HT1080 (cell line): Measurements from ENCODE around the gene ESYT2. TPM values are rescaled to one million over a fixed set of nuclear protein-coding genes. Genes with fewer than 3 reads are reported as not detected.

Source experiments
- DNase-seq: peaks from one replicate; pipeline ENCODE4 v3.0.0-alpha.2; 2015; ENCODE audit warnings: low read depth
- total RNA-seq: library from RNA; depleted of rRNA; stranded (reverse); fragments of >200 nt; shearing (Covaris generic); gene quantifications from 2 replicates; pipeline ENCODE4 v1.2.3, GENCODE V29; 2014

Gene ESYT2
- total RNA-seq, 1 experiment from 2014 or later = 73.2 TPM

DNA sequence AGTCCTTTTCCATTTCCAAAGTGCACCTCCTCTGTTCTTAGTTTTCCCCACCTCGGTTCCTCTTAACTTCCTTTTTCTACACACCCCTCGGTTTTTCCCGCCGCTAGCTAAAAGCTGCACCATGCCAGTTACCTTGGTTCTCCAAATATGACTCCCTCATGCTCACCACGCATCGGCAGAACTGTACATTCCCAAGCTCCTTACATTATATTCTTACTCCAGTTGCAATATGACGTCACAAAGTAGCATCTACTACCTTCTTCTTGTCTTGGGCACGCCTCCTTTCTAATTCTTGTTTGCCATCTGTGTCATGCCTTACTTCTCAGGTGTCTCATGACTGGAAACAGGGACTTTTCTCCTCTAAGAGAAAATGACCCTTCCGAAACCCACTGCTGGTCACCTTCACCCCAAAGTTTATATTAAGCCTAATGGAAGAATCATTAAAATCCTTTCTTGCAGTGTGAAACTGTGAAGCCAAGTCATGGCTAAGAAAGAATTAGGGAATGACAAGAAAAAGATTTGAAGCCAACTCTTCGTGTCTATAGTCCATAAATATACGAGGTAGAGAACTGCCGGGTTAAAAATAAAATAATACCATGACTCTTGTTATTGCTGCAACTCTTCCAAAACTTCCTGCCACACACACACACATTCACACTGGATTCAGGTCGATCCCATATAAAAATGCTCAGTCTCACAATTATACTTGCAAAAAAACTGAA lies 1.7 kb downstream of the ESYT2 start:
- no peak for DNase-seq

DNA sequence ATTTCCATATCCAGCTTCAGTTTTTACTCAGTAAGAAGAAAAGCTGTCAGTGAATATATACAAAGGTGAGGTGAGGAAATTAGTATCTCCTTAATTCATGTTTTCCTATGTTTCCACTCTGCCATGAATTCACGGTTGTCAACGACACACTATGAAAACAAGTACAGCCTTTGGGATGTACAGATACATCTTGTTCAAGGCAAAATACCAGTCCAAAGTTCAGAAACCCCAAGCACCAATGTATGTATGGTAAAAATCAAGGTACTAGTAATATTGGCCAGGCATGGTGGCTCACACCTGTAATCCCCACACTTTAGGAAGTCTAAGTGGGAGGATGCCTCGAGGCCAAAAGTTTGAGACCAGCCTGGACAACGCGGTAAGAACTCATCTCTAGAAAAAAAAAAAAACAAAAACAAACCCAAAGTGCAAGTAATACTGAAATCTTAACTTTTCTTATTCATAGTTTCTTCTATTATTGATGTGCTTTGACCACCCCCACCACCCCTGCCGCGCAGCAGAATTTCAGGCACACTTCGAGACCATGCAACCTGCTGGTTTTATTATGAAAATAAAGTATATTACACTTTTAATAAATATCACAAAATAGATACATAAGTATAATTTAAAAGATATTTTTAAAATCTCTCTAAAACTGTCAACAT lies 3.5 kb downstream of the ESYT2 start:
- DNase-seq = no peak

DNA sequence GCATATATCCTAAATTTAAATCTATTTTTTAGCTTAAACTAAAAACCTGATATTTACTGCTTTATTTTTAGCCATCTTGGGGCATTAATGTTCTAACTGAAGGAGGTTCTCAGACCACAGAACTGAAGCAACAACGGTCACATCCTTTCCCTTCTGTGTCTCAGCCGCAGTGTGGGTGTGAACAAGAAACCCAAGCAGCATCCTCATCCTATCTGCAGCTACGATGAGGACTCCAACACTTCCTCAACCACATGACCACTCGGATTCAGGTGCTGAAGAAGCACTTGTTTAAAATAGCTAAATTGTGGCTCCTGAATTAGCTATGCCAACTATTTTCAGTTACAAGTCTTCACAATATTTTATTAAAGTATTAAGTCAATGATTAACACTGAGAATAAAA lies 5.3 kb downstream of the ESYT2 start:
- DNase-seq = no peak

DNA sequence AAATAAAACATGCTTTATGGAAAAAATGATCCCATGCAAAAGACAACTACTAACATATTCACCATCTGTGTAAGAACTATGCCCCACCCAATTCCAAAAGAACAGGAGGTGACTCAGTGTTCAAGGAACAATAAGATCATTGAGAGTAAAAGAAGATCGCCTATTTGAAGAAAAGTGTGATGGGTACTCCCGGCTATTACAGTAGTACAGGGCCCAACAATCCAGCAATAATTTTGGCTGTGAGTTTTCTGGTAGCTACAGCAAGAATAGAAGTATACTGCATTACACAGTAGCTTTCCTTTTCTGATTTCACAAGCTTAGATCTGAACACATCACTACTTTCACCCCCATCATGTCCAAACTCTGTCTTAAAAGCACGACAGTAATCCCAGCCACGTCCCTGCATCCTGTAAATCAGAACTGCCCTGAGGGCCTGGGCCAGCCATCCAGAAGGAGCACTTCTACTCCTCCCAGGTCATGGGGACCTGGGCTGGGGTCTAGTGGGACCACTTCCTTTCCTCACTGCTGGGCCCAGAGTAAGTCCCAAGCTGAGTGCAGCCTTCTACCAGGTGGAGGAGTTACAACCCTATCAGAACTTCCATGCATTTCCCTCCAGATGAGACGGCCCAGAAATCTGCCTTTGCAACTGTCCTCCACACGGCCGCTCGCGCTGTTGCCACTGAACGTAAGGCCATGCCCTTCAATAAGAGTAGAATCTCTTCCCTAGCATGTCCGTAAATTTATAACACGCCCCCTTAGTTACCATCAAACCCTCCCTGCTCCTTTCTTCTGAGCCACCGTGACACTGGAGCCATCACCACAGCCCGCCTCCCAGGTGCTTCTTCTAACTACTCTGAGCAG lies 7.9 kb downstream of the ESYT2 start:
- peak; percentile 93 for DNase-seq

DNA sequence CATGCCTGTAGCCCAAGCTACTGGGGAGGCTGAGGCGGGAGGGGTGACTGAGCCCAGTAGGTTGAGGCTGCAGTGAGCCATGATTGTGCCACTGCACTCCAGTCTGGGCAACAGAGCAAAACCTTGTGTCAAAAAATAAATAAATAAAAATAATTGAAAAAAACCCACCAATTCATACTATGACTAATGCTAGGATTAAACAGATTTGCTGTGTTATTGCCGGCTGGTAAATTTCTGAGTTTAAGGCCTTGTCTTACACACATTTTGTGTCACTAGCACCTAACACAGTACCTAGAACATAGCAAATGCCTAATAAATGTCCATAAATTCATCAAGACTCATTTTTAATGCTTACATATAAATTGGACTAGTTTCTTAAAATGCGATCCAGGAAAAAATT lies 8.7 kb downstream of the ESYT2 start:
- DNase-seq = peak; percentile 65

DNA sequence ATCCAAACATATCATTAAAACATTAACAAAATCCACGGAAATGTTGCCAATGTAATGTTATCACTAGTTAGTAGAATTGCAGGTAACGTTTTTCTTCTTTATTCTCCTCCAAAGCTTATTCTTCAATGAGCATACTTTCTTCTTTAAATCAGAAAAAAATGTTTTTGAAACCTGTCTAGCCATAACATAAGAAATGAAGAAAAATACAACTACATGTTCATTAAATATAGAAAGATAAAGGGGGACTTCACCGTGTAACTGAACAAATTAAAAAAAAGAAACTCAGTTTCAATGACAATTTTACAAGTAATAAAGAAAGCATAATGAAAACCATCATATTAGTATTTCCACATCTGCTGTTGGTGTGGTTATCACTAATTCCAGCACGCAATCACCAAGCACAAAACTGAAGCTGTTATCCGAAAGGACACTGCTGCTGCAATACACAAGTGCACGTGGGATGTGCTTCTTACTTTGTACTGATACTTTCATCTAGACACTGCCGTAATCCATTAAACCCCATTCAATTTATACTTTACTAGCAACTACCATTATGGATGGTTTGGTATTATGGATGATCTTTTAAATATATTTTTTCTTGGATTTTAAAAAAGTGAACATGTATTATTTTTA lies 9.6 kb downstream of the ESYT2 start:
- no peak for DNase-seq

DNA sequence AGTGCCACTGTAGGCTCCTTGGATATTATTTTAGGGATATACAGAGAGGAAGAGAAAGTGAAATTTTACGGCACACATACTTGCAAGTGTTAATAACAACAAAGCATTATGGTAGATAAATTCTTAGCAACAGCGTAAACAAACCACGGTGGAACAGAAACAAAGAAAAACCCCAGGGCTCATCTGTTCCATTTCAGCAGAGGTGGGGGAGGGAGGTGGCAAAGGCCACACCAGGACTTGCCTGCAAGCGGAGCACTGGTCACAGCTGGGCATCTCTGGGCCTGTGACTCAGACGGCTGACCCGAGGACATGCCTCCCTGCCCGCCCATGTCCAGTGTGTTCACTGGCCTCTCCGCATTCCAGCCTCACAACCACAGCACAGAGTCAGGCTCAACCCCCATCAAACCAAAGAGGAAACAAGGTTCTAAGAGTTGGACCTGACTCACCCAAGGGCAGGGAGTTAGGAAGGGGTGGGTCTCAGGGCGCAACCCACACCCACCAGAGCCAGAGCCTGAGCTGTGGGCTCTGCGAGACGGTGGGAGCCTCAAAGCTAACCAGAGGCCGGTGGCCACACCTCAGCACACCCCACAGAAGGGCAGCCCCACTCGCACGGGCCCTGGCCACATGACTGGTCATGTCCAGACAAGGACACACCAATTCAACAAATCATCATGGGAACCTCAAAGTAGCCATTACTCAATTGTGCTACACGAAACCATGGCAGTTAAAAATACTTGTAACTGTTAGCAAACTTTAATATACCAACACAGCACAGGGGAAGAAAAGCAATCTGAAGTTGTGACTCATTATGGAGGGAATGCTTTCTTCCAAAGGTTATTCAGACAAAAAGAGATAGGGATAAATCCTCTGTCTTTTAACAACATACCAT lies 10.7 kb downstream of the ESYT2 start:
- DNase-seq = peak; percentile 99

DNA sequence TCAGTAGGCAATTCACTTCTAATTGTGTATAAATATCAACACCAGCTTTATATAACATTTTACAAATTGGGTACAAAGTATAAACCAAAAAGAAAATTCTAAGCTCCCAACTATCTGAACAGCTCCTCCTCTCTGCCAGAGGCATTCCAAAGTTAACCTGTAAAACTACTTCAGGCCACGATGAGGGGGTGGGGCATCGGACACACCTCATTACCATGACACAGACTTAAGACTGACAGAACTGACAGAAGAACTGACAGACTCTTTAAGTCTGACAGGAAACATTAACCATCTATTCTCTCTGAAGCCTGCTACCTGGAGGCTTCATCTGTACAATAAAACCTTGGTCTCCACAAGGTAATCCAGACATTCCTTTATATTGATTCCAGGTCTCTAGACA lies 12.3 kb downstream of the ESYT2 start:
- DNase-seq = no peak

DNA sequence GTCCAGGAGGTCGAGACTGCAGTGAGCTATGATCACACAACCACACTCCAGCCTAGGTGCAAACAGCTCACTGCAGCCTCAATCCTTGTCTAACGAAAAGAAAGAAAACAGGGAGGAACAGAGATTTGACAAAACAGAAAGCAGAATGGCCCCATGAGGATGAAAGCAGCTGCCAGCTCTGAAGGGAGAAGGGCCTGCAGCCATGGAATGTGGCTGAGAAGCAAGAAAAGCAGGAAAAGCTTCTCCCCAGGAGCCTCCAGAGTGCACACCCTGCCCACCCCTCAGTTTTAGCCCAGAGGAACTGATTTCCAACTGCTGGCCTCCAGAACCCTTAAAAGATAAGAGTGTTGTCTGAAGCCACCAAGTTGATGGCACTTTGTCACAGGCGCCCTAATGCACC lies 13.0 kb downstream of the ESYT2 start:
- DNase-seq = no peak

DNA sequence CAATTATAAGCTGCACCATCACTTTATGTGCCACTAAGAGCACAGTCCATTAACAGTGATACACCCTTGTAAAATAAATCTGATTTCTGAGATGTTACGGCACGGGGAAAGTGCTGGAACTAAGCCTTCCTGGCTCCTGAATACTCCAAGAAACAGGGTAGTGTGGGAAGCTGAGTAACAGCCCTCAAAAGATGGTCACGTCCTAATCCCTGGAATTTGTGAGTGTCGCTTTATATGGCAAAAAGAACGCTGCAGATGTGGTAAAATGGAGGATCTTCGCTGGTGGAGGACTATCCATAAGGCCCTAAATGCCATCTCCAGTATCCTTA lies 13.5 kb downstream of the ESYT2 start:
- no peak for DNase-seq

DNA sequence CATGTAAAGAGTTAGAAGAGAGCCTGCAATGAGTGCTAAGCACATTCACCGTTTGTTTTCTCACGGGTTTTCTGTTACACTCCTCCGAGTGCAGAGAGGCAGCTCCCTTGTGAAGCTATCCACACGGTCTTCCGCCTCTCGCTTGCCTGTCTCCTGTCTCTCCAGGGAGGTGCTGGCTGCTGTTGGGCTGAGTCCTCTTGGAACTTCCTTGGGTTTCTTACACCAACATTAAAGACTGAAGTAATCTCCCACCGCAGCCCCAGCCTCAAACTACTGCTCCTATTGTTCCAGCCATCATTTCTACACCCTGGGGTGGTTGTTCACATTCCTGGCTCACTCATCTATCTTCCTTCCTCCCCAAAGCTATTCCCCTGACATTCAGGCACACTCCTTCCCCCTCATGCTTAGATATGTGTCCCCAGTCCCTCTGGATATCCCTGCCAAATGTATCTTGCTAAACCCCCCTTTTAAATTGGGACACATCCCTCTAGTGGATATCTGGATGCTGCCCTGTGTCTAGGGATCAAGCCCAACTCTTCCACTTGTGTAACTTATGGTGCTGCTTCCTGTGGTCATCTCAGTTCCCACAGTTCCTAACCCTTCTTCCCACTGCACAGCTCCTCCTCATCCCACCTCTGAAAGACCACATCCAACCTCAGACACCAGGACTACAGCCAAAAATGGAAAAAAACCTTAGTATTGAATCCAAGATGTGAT lies 14.1 kb downstream of the ESYT2 start:
- peak; percentile 48 for DNase-seq

DNA sequence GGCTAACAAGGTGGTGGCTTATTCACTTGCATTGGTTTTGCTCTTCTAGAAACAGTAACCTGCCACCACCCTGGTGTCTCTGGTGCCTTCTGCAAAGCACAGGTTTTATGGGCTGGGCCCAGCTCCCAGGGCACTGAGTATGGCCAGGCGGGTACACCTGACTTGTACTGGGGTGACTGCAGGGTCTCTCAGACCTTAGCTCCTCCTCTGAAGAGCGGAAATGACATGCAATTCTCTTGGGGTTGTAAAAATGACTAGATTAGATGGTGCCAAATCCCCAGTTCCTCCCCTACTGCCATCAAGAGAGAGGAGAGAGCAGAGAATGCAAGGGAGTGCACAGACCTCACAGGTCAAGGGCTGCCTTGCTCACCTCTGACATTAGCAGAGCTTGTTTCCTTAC lies 14.7 kb downstream of the ESYT2 start:
- no peak for DNase-seq

DNA sequence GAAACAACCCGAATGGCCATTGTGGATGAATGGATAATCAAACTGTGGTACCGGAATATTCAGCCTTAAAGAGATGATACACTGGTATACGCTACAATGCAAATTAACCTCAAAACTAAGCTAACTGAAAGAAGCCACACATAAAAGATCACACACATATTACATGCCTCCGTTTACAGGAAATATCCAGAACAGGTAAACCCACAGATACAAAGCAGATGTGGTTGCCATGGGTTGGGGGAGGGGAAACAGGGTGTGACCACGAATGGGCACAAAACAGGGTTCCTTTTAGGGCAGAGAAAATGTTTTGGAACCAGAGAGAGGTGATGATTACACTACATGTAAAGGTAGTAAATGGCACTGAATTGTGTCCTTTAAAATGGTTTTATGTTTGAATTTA lies 16.6 kb downstream of the ESYT2 start:
- DNase-seq = no peak

DNA sequence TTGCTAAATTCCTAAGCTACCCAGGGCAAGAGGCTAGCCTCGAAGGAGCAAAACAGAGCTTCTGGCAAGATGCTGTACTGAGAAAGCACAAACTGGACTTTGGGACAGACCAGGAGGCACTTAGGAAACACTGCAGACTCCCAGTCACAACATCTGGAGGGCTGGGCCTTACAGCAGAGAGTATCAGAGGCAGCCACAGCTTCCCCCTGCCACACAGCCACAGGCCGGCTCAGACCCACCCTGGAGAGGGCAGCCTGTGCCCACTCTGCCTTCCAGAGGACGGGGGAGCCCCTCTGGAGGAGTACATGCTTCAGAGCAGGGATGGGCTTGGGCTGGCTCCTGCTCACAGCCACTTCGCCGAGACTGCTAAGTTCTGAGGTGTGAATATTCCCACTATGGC lies 17.4 kb downstream of the ESYT2 start:
- DNase-seq = no peak

DNA sequence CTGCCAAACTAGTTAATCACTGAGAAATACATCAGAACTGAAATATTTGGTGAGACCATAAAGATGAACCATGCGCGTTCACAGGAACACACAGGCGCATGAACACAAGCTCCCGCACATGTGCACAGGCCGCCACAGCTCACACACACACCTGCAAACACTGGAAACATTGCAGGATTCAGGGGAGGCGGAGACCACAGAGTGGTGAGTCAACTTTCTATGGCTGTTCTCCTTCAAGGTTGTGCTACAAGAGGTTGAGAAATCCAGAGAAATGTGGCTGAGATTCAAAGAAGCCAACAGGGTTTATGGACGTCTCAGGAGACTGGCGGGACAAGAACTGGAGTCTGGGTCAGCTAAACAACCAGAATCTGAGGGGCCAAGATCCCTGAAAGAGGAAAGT lies 17.8 kb downstream of the ESYT2 start:
- peak; percentile 72 for DNase-seq

DNA sequence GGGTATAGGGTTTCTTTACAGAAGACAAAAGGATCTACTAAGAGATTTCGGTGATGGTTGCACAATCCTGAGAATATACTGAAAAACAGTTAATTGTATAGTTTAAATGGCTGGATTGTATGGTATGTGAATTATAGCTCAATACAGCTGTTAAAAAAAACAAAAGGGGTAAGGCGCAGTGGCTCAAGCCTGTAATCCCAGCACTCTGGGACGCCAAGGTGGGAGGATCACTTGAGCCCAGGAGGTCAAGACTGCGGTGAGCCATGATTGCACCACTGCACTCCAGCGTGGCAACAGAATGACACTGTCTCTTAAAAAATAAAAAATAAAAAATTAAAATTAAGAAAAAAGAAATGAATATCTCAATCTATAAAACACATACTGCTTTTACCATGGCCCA lies 18.5 kb downstream of the ESYT2 start:
- DNase-seq = no peak

DNA sequence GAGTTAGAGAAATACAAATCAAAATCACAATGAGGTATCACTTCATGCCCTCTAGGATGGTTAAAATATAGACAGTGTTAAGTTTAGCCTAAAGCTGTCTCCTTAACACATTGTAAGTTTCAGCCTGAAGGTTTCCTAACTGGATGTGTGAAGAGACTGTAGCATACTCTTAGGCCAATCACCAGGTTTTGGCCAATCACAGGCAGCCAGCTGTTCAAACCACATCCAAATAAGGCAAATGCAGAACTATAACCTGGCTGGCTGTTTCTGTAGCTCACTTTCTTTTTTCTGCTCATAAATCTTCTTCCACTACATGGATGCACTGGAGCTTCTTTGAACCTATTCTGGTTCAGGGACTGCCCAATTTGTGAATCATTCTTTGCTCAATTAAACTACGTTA lies 19.7 kb downstream of the ESYT2 start:
- DNase-seq = no peak

DNA sequence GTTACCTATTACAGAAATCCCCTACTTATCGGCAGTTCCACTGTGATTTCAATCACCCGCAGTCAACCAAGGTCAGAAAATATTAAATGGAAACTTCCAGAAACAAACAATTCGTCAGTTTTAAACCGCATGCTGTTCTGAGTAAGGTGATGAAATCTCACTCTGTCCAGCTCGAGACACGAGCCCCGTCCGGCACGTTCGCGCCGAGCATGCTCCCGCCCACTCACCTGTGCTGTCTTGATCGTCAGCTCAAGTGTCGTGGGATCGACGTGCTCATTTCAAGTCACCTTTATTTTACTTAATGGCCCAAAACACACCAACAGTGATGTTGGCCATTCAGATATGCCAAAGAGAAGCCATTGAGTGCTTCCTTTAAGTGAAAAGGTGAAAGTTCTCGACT lies 21.2 kb downstream of the ESYT2 start:
- no peak for DNase-seq

DNA sequence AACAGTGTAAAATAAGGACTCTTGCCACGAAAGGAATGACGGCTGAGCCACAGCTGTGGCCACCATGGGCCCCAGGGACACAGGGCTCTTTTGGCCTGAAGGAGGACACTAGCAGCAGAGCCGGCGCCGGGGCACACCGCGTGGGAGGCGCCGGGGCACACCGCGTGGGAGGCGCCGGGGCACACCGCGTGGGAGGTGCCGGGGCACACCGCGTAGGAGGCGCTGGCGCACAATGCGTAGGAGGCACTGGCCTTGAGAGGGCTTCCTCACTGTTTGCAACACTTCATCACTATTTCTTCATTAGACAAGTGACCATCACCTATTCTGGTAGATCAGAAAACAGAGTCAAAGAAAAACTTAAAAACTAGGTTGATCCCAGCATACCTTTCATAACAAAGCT lies 23.4 kb downstream of the ESYT2 start:
- DNase-seq = no peak

DNA sequence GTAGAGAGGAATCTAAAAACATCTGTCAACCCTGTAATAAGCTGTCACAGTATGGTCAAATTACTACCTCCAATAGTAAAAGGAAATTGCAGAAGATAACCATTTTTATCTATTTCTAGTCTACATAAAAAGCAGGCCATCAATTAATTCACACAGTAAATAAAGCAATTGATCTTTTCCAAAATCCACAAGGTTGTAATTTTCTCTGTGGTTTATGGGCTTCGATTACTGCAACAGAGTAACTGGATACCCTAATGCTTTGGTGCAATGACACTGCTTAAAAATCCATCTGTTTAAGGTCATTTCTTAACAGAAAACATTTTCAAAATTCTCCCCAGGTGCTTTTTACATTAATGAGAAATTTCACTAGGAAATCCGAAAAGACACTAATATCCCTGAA lies 23.9 kb downstream of the ESYT2 start:
- no peak for DNase-seq
